CD14-positive monocyte (primary cell): ENCODE measurements around the gene SHMT2. TPM values are rescaled to one million over a fixed set of nuclear protein-coding genes. Genes with fewer than 3 reads are reported as not detected.

Experiments
- DNase-seq, 3 donors: peaks; one replicate each; pipeline ENCODE4 v3.0.0-alpha.2; 2011 to 2022
- H2AFZ ChIP-seq: 2 replicates; pipeline ENCODE4 v1.6.0; 2012; ENCODE audit warnings: mild to moderate bottlenecking, low read depth, low read length, inconsistent platforms; ENCODE audit not compliant: insufficient read depth, poor library complexity, severe bottlenecking
- H3K27ac ChIP-seq, 2 donors: 1 replicate in 1 of 2; 2 replicates in 1 of 2; pipeline ENCODE4 v1.5.1; 2012 to 2013; ENCODE audit warnings: low read length in 2 of 2, control low read depth in 1 of 2, inconsistent platforms in 1 of 2, low read depth in 1 of 2, mild to moderate bottlenecking in 1 of 2
- H3K27me3 ChIP-seq, 2 donors: one replicate each; pipeline versions ENCODE4 v1.6.0 to v1.6.1; 2011 to 2013; ENCODE audit warnings: low read length in 2 of 2; ENCODE audit not compliant: control insufficient read depth in 2 of 2, insufficient read depth in 2 of 2
- H3K36me3 ChIP-seq, 2 donors: replicated peaks in 1 of 2; 1 replicate in 1 of 2; 2 replicates in 1 of 2; pipeline versions ENCODE4 v1.5.1 to v1.6.1; 2012 to 2013; ENCODE audit warnings: low read length in 2 of 2, control low read depth in 1 of 2, inconsistent platforms in 1 of 2, mild to moderate bottlenecking in 1 of 2; ENCODE audit not compliant: insufficient read depth in 2 of 2, control insufficient read depth in 1 of 2
- H3K4me1 ChIP-seq, 2 donors: 1 replicate in 1 of 2; 2 replicates in 1 of 2; pipeline versions ENCODE4 v1.5.1 to v1.6.1; 2012 to 2013; ENCODE audit warnings: low read length in 2 of 2, control low read depth in 1 of 2, inconsistent platforms in 1 of 2, mild to moderate bottlenecking in 1 of 2, moderate library complexity in 1 of 2; ENCODE audit not compliant: insufficient read depth in 2 of 2, control insufficient read depth in 1 of 2
- H3K4me2 ChIP-seq: replicated peaks from 2 replicates; pipeline ENCODE3; 2012; ENCODE audit warnings: low read length, moderate library complexity, mild to moderate bottlenecking; ENCODE audit not compliant: poor library complexity, severe bottlenecking; ENCODE audit errors: extremely low read depth
- H3K4me3 ChIP-seq, 3 experiments: fragments of 200-600 bp in 1 of 3; sonication (generic) in 1 of 3; replicated peaks in 1 of 3; 1 replicate in 2 of 3; 2 replicates in 1 of 3; pipeline ENCODE4 v1.5.1; 2011 to 2013; ENCODE audit warnings: low read length in 3 of 3, mild to moderate bottlenecking in 3 of 3, control low read depth in 2 of 3, low read depth in 2 of 3, inconsistent platforms in 1 of 3, moderate library complexity in 1 of 3
- H3K79me2 ChIP-seq: 2 replicates; pipeline ENCODE4 v1.6.0; 2012; ENCODE audit warnings: mild to moderate bottlenecking, control low read depth, inconsistent platforms, low read length, moderate library complexity; ENCODE audit not compliant: insufficient read depth
- H3K9ac ChIP-seq: 2 replicates; pipeline ENCODE4 v1.6.0; 2017; ENCODE audit warnings: low read length, mild to moderate bottlenecking; ENCODE audit not compliant: insufficient read depth, poor library complexity, severe bottlenecking
- H3K9me3 ChIP-seq, 2 donors: replicated peaks in 1 of 2; 1 replicate in 1 of 2; 2 replicates in 1 of 2; pipeline versions ENCODE4 v1.5.1 to v1.6.1; 2012 to 2013; ENCODE audit warnings: low read length in 2 of 2, control low read depth in 1 of 2; ENCODE audit not compliant: control insufficient read depth in 1 of 2, insufficient read depth in 1 of 2
- H4K20me1 ChIP-seq: 2 replicates; pipeline ENCODE4 v1.6.0; 2012; ENCODE audit warnings: mild to moderate bottlenecking, low read length, control low read depth, moderate library complexity; ENCODE audit not compliant: insufficient read depth
- H3K27ac Mint-ChIP-seq, 7 donors: one replicate each; pipeline ENCODE4 v1.8.0; 2020; ENCODE audit warnings: mild to moderate bottlenecking in 7 of 7, mixed read lengths in 7 of 7, moderate library complexity in 6 of 7, inconsistent platforms in 2 of 7
- H3K27me3 Mint-ChIP-seq, 3 donors: one replicate each; pipeline ENCODE4 v1.8.0; 2021 to 2022; ENCODE audit warnings: low read depth in 3 of 3, mild to moderate bottlenecking in 3 of 3, mixed read lengths in 3 of 3, moderate library complexity in 3 of 3, inconsistent platforms in 1 of 3
- H3K36me3 Mint-ChIP-seq, 2 donors: one replicate each; pipeline ENCODE4 v1.8.0; 2020; ENCODE audit warnings: mixed read lengths in 2 of 2, inconsistent platforms in 1 of 2, mild to moderate bottlenecking in 1 of 2
- H3K4me1 Mint-ChIP-seq: one replicate; pipeline ENCODE4 v1.8.0; 2020; ENCODE audit warnings: mild to moderate bottlenecking, mixed read lengths
- H3K4me3 Mint-ChIP-seq, 2 donors: one replicate each; pipeline ENCODE4 v1.8.0; 2020; ENCODE audit warnings: mild to moderate bottlenecking in 2 of 2, mixed read lengths in 2 of 2, moderate library complexity in 1 of 2
- H3K9me3 Mint-ChIP-seq, 7 donors: one replicate each; pipeline ENCODE4 v1.8.0; 2020 to 2022; ENCODE audit warnings: mixed read lengths in 7 of 7, mild to moderate bottlenecking in 6 of 7, moderate library complexity in 6 of 7, inconsistent platforms in 2 of 7
- CTCF ChIP-seq: fragments of 200-600 bp; IDR thresholded peaks from one replicate; pipeline ENCODE4 v1.8.0; 2022; ENCODE audit warnings: antibody characterized with exemption, mild to moderate bottlenecking
- WGBS: methylation state at CpG from one replicate; pipeline ENCODE4 v1.1.5; 2013; ENCODE audit warnings: missing lambda C conversion rate; ENCODE audit not compliant: insufficient coverage; 5-methylcytosine and 5-hydroxymethylcytosine counted together
- intact Hi-C, 2 donors: fragments of 100-400 bp; cut with micrococcal nuclease; formaldehyde crosslinking; loops; one replicate each; pipeline versions ENCODE4 v1.15.0 to v1.15.1; 2023
- polyA plus RNA-seq, 3 donors: library from polyadenylated mRNA; depleted of rRNA in 1 of 3; unstranded in 2 of 3; stranded (reverse) in 1 of 3; fragments of 300-500 nt in 2 of 3; fragments of >200 nt in 1 of 3; fragmentation: Illumina TruSeq in 2 of 3; gene quantifications; 1 replicate in 2 of 3; 2 replicates in 1 of 3; pipeline ENCODE4 v1.2.3, GENCODE V29; 2012 to 2021

The SHMT2 gene
- polyA plus RNA-seq, 3 donors, result 36.8 to 52.0 (median 39.8) TPM

DNA sequence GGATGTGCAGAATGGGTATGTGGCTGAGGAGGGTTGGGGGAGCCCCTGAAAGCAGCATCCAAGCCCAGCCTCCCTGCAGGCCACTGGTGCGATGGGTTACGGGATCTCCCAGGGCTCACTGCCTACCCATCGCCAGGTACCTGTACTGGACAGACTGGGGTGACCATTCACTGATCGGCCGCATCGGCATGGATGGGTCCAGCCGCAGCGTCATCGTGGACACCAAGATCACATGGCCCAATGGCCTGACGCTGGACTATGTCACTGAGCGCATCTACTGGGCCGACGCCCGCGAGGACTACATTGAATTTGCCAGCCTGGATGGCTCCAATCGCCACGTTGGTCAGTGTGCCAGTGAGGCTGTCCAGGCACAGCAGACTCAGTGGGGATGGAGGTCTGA, 31.2 kb upstream of the SHMT2 start:
- Histone ChIP-seq H3K79me2 (no peaks in the 10 kb centered on the region), H3K4me2 (no peak overlapping the region), H2AFZ (no peak overlapping the region), H3K27ac (no peak overlapping the region), H3K27me3 (no peaks in the 10 kb centered on the region), H4K20me1 (peaks cover 98% of the 10 kb centered on the region), H3K4me1 (no peaks in the 10 kb centered on the region), H3K4me3 (no peak overlapping the region), H3K36me3 (peaks cover 100% of the 10 kb centered on the region in 2 donors), H3K9ac (no peak overlapping the region), H3K9me3 (no peaks in the 10 kb centered on the region)
- Mint-ChIP-seq H3K27me3 (peaks cover 1 to 17% (median 4%) of the 10 kb centered on the region in 3 donors), H3K36me3 (peaks cover 98 to 100% of the 10 kb centered on the region in 2 donors), H3K4me3 (no peak overlapping the region), H3K9me3 (peaks cover 0 to 3% (median 0%) of the 10 kb centered on the region in 7 donors), H3K4me1 (no peaks in the 10 kb centered on the region), H3K27ac (no peak overlapping the region)
- intact Hi-C loops, result no loop called here
- no peak for TF ChIP-seq CTCF
- no peak for DNase-seq
- WGBS, result over 99% methylated on average over 15 of the region's 17 CpGs

DNA sequence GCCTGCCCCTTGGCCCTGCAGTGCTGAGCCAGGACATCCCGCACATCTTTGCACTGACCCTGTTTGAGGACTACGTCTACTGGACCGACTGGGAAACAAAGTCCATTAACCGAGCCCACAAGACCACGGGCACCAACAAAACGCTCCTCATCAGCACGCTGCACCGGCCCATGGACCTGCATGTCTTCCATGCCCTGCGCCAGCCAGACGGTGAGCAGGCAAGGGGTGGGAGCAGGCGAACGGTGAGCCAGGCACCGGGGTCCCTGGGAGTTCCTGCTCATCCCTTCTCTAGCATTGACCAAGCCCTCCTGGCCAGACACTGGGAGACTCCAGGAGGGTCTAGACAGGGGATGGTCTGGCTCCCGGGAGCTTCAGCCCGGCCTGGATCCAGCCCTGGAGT, 30.3 kb upstream of the SHMT2 start:
- H3K4me2 ChIP-seq, result no peak overlapping the region
- no peaks in the 10 kb centered on the region for H3K79me2 ChIP-seq
- no peak overlapping the region for H3K9ac ChIP-seq
- peaks cover 98% of the 10 kb centered on the region for H4K20me1 ChIP-seq
- Mint-ChIP-seq H3K36me3 (peaks cover 98 to 100% of the 10 kb centered on the region in 2 donors), H3K4me3 (no peak overlapping the region), H3K4me1 (no peaks in the 10 kb centered on the region), H3K9me3 (peaks cover 0 to 3% (median 0%) of the 10 kb centered on the region in 7 donors), H3K27ac (peak overlapping the region in 1 of 7 donors; percentile 18), H3K27me3 (peaks cover 1 to 17% (median 4%) of the 10 kb centered on the region in 3 donors)
- TF ChIP-seq CTCF, result no peak
- no peak for DNase-seq
- H3K4me3 ChIP-seq, result no peak overlapping the region
- WGBS, result 93% methylated on average over 12 of the region's 15 CpGs
- intact Hi-C loops, result no loop called here
- no peak overlapping the region for H2AFZ ChIP-seq
- no peaks in the 10 kb centered on the region for H3K9me3 ChIP-seq
- H3K27ac ChIP-seq, result no peak overlapping the region
- peaks cover 100% of the 10 kb centered on the region in 2 donors for H3K36me3 ChIP-seq
- no peaks in the 10 kb centered on the region for H3K4me1 ChIP-seq
- H3K27me3 ChIP-seq, result no peaks in the 10 kb centered on the region
